Kidney capillary endothelial cell (primary cell): ENCODE data around the gene GFER.
"Not testable (repeated sequence)": the region's sequence is repeated elsewhere in the genome, so short reads cannot be mapped to it uniquely, and the experiment has no call there.

Experiments used
- DNase-seq: peaks from one replicate; pipeline ENCODE4 v3.0.0-alpha.2; 2018; ENCODE audit warnings: low spot score

Gene GFER

GRCh38 chr16:1983544-1984346, at the start of gene GFER:
GFER (plus strand) TSS chr16:1984193; CDS start chr16:1984219, 26 bp downstream.
- peak; percentile 84 for DNase-seq

GRCh38 chr16:1936945-1937479, 47.0 kb upstream of the GFER start:
- DNase-seq: no peak

GRCh38 chr16:1938316-1938715, 45.7 kb upstream of the GFER start:
- no peak for DNase-seq

DNA sequence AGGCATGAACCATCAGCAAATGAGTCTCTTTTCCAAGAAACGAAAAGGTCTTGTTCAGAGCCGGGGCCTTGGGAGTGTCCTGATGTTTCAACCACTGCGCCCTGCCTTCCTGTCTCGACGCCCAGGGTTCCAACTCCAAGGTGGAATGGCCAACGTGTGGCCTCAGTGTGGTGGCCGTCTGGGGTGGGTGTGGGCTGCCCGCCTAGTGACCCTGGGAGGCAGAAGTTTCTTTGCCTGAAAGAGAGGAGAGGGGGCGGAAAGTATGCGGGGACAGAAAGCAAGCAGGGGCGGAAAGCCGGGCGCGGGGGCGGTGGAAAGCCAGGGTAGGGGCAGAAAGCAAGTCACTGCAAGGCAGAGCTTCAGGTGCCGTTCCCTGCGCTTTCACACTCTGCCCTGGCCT, 45.1 kb upstream of the GFER start:
- DNase-seq: no peak

GRCh38 chr16:1939833-1940232, 44.2 kb upstream of the GFER start:
- not testable (repeated sequence) for DNase-seq

DNA sequence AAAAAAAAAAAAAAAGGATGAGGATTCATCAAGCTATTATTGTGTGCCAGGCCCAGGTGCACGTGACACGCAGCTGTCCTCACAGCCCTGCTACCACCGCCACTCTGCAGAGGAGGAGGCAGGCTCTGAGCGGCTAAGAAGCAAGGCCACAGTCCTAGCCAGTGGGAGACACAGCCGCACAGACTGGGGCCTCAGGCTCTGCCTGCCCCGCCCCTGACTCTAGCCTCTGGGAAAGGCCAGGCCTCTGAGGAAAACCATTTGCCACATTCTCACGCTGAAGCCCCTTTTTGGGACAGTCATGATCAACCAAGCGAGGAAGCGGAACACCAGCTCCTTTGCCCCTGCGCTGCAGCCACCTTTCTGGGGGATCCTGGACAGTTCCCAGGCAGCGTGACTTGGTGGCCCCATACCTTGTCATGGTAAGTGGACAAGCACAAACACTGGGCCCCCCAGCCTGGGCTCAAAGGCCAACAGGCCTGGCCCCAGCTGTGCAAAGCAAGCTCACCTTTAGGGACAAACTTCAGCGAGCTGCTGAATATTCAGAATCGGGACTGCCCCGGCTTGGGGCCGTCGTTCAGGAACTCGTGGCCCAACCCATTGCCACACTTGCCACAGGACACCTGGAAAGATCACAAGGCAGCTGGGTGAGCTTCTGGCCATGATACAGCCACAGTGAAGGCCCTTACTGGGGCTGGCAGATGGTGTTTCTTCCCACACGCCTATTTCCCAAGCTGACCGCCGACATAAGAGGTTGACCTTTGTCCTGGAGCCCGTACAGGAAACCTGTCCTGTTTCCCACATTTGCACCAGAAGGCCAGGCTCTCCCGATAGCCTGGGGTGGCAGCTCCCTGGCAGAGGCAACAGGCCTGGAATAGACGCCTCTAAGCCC, 43.5 kb upstream of the GFER start:
- no peak for DNase-seq

- DNase-seq: no peak
Observed at GRCh38 chr16:1941162-1942046, 42.6 kb upstream of the GFER start.

DNA sequence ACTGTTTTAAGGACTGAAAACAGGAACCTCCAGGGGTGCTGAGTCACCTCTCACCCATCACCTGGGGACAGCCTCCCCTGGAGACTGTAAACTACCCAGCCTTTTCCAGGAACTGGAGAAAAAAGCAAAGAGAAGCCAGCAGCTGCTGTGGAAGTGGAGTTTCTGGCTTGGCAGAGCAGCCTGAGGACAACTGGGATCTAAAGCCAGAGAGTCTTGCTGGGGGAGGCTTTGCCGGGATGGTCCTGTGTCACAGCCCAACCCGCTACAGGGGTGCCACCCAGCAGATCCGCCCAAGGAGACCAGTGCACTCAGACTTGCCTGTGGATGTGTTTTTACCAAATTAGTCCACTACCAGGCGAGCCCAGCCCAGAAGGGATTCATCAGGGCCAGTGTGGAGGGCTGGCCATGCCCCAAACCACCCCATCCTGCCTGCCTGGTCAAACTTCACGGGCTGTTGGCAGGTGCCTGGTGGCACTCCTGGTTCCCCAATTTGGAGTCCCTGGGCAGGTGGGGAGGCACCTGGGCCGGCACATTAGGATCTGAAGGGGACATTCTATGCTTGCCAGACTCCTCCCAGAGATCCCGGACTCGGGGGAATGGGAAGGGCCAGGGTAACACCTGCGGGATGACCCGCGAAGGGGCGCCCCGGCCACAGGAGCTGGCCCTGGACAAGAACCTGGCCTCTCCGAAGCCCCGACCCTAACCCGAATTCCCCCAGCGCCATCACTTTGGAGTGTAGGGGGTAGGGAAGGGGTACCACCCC, 41.8 kb upstream of the GFER start:
- no peak for DNase-seq

DNA sequence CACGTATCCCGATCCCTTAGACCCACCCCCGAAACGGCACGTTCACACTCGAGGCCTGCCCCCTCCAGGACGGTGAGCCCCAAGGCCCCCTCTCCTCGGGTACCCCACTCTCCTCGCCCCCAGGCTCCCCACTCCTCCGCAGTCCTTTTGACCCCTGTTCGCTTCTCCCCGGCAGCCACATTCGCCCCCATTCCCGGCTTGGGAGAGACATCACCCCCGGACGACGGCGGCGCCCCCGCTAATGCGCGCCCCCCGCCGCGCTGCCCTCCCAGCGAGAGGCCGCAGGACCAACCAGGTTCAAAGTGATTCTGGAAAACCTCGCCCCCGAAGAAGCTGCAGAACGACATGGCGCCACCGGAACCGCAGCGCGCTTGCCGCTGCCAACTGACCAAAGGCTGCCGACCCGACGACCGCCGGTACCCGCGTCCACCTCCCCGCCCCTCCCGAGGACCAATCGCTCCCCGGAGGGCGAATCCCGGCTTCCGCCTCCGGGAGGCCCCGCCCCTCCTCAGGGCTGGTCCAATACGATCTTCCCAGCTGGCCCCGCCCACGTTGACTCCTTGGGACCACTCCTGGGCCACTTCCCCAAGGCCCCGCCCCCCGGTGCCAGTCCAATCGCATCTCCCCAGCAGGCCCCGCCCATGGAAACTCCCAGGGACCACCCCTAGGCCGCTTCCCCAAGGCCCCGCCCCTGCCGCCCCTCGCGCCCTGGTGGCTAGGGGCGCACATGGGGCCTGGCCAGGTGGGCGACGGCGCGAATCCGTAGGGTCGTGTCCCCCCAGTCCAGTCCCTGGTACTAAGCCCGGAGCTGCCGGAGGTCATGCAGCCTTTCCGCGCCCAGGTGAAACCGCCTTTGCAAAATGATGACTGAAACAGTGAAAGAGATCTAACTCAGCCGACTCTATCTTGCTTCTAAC, 40.9 kb upstream of the GFER start, which contains the start of gene MSRB1:
Gene MSRB1 (minus strand): TSS at position 390 of the 917 bp plus-strand sequence. CDS start 43 bp downstream, at position 347.
- peak; percentile 97 for DNase-seq

DNA sequence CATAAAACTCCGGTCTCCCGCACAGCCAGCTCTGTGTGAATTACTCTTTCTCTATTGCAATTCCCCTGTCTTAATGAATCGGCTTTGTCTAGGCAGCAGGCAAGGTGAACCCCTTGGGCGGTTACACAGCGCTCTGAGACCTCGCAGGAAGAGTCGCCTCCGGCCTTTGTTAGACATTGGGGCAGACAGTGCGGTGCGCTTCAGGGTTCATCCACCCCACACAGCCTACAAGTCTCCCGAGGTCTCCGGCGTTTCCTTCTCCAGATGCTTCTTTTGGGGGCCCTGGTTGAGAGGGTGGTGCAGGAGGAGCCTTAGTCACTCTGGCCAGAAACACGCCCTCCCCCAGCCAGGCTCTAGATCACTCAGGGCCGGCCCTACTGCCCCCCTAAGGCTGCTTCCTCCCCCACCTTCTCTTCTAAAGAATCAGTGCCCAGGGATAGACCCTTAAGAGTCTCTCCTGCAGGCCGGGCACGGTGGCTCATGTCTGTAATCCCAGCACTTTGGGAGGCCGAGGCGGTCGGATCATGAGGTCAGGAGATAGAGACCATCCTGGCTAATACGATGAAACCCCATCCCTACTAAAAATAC, 39.3 kb upstream of the GFER start:
- no peak for DNase-seq

- no peak for DNase-seq
Observed at GRCh38 chr16:1945559-1946391, 38.2 kb upstream of the GFER start.

- DNase-seq: no peak
Observed at GRCh38 chr16:1946495-1947368, 37.3 kb upstream of the GFER start.

GRCh38 chr16:1947369-1947670, 36.7 kb upstream of the GFER start:
- DNase-seq: no peak

GRCh38 chr16:1949507-1949906, 34.5 kb upstream of the GFER start:
- DNase-seq: no peak

- DNase-seq: no peak
Observed at GRCh38 chr16:1950047-1950446, 33.9 kb upstream of the GFER start.

- DNase-seq: no peak
Observed at GRCh38 chr16:1950559-1950958, 33.4 kb upstream of the GFER start.

DNA sequence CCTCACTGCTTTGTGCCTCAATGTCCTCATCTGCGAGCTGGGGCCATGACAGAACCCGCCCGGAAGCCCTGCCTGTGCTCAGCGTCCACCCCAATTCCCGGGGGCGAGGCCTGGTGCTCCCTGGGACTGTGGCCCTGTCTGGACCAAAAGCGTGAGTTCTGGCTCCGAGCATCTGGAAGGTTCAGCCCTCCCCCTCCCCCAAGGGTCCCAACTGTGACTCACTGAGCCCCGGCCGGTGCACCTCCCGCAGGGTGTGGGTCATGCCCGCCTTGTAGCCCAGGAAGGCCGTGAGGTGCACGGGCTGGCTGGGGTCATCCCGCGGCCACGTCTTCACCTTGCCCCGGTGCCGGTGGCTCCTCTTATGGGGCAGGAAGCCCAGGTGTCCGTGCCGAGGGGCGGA, 30.3 kb upstream of the GFER start:
- DNase-seq: no peak
